ENCODE measurements around the gene SDHAF3.

Gene SDHAF3

DNA sequence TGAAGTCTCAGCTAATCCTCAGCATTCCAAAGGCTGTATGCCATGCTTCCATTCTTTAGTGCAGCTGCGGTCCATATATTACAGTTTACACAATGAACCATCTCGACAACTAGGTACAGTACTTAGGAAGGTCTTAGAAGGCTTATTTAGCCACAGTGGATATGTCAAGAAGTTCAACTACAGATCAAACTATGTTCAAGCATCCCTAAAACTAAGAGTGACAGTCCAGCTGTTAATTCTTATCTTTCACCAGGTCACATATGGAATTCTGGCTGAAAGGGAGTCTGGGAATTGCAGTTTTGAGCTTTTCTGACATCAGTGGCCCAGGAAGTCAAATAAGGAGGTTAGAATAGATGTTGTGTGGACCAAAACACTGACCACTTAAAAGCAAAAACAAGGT, 106.8 kb downstream of the SDHAF3 start:
- DNase-seq = no peak

DNA sequence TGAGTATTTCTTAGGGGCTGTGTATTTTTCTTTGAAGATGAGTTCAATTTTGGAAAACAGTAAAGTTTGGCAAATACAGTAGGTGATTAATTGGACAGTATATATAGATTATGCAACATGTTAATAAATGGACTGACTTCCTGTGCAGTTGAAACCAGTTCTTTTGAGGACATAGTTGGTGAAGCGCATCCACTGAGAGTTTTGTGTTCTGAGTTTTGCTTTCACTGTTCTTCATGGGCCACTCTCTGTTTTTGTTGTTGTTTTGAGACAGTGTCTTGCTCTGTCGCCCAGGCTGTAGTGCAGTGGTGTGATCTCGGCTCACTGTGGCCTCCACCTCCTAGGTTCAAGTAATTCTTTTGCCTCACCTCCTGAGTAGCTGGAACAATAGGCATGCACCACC, 109.0 kb downstream of the SDHAF3 start:
- no peak for DNase-seq
